ENCODE data around the gene SCAF1. TPM values are rescaled to one million over a fixed set of nuclear protein-coding genes. Genes with fewer than 3 reads are reported as not detected.
A peak's percentile ranks its signal among the peaks of the same experiment; 100 is the strongest.

SCAF1 gene
- total and polyA plus RNA-seq, 2 of the 13 experiments (the other 11 are each of a cell fraction or from before 2014, with no cell fraction given): 3.3 to 6.1 TPM

- TF ChIP-seq ZBTB3 (CRISPR knock-in tag; IDR thresholded peaks at IDR 0.05; ENCODE audit: borderline replicate concordance, low read depth) (no peak), NCOA2 (CRISPR knock-in tag; IDR thresholded peaks at IDR 0.05) (0 out of 2 replicates have a peak, but pooled peaks have one; percentile 18), ZNF367 (CRISPR knock-in tag; IDR thresholded peaks at IDR 0.05; ENCODE audit: borderline replicate concordance) (no peak), ZSCAN12 (CRISPR knock-in tag; IDR thresholded peaks at IDR 0.05) (no peak), ZNF556 (CRISPR knock-in tag; IDR thresholded peaks at IDR 0.05; ENCODE audit: borderline replicate concordance) (no peak), SMC3 (IDR thresholded peaks at IDR 0.05; ENCODE audit: low read length) (no peak), SUZ12 (IDR thresholded peaks at IDR 0.05; ENCODE audit: low read depth, low read length) (no peak), NCOA5 (CRISPR knock-in tag; IDR thresholded peaks at IDR 0.05) (no peak), AHDC1 (CRISPR knock-in tag; IDR thresholded peaks at IDR 0.05; ENCODE audit: borderline replicate concordance) (no peak), ZNF607 (CRISPR knock-in tag; IDR thresholded peaks at IDR 0.05; ENCODE audit: borderline replicate concordance) (peak; percentile 81; the same call in 1 of the 2 replicates), NR1H2 (CRISPR knock-in tag; IDR thresholded peaks at IDR 0.05; ENCODE audit: borderline replicate concordance, low read depth) (no peak), PAX8 (CRISPR knock-in tag; IDR thresholded peaks at IDR 0.05; ENCODE audit: borderline replicate concordance) (peak; percentile 56; the same call in 1 of the 2 replicates), KDM6A (CRISPR knock-in tag; IDR thresholded peaks at IDR 0.05; ENCODE audit: low read depth) (no peak), ZSCAN31 (CRISPR knock-in tag; IDR thresholded peaks at IDR 0.05; ENCODE audit: low read depth) (0 out of 2 replicates have a peak, but pooled peaks have one; percentile 68), ZBTB2 (CRISPR knock-in tag; IDR thresholded peaks at IDR 0.05; ENCODE audit: low read depth) (no peak), ZFP90 (CRISPR knock-in tag; IDR thresholded peaks at IDR 0.05; ENCODE audit: borderline replicate concordance) (no peak), GMEB2 (CRISPR knock-in tag; IDR thresholded peaks at IDR 0.05; ENCODE audit: low read depth) (no peak), ZNF777 (CRISPR knock-in tag; IDR thresholded peaks at IDR 0.05) (no peak), ZNF34 (CRISPR knock-in tag; IDR thresholded peaks at IDR 0.05; ENCODE audit: borderline replicate concordance) (no peak)
Observed at GRCh38 chr19:49677231-49677900, 35.4 kb downstream of the SCAF1 start, which contains the start of gene PRMT1 (continued).

Data from HepG2 (cell line).